Immature natural killer cell (primary cell): ENCODE measurements around the gene STK32B. TPM values are rescaled to one million over a fixed set of nuclear protein-coding genes. Genes with fewer than 3 reads are reported as not detected.

ENCODE experiments used
- DNase-seq, 3 donors: peaks; one replicate each; pipeline ENCODE4 v3.0.0; 2022; ENCODE audit warnings: mixed read lengths in 1 of 3
- H3K27ac Mint-ChIP-seq, 6 donors: one replicate each; pipeline ENCODE4 v1.8.0; 2020; ENCODE audit warnings: mixed read lengths in 6 of 6, mild to moderate bottlenecking in 5 of 6, inconsistent platforms in 4 of 6, moderate library complexity in 3 of 6
- H3K27me3 Mint-ChIP-seq, 3 donors: one replicate each; pipeline ENCODE4 v1.8.0; 2020 to 2021; ENCODE audit warnings: low read depth in 3 of 3, mild to moderate bottlenecking in 3 of 3, mixed read lengths in 3 of 3, moderate library complexity in 3 of 3, inconsistent platforms in 1 of 3
- H3K36me3 Mint-ChIP-seq, 3 donors: one replicate each; pipeline ENCODE4 v1.8.0; 2020; ENCODE audit warnings: mixed read lengths in 3 of 3, inconsistent platforms in 2 of 3, mild to moderate bottlenecking in 2 of 3
- H3K4me1 Mint-ChIP-seq, 2 donors: one replicate each; pipeline ENCODE4 v1.8.0; 2020; ENCODE audit warnings: inconsistent platforms in 2 of 2, mild to moderate bottlenecking in 2 of 2, mixed read lengths in 2 of 2, moderate library complexity in 1 of 2
- H3K4me3 Mint-ChIP-seq, 5 donors: one replicate each; pipeline ENCODE4 v1.8.0; 2020; ENCODE audit warnings: mild to moderate bottlenecking in 5 of 5, mixed read lengths in 5 of 5, inconsistent platforms in 3 of 5, moderate library complexity in 3 of 5
- H3K9me3 Mint-ChIP-seq, 6 donors: one replicate each; pipeline ENCODE4 v1.8.0; 2020; ENCODE audit warnings: mild to moderate bottlenecking in 6 of 6, mixed read lengths in 6 of 6, inconsistent platforms in 4 of 6, moderate library complexity in 3 of 6
- polyA plus RNA-seq, 3 donors: library from polyadenylated mRNA; unstranded; fragments of 300-500 nt; fragmentation: Illumina TruSeq; gene quantifications; one replicate each; pipeline ENCODE4 v1.2.3, GENCODE V29; 2021

The STK32B gene
- polyA plus RNA-seq, 3 donors from 2014 or later = not detected

- no peaks in the 10 kb centered on the region for H3K4me1 Mint-ChIP-seq
- H3K9me3 Mint-ChIP-seq = no peaks in the 10 kb centered on the region
- H3K4me3 Mint-ChIP-seq = no peak overlapping the region
- no peak for DNase-seq
- peaks cover 0 to 6% (median 2%) of the 10 kb centered on the region in 3 donors for H3K27me3 Mint-ChIP-seq
- no peaks in the 10 kb centered on the region for H3K36me3 Mint-ChIP-seq
- H3K27ac Mint-ChIP-seq = no peak overlapping the region
Observed at GRCh38 chr4:5458676-5459075, 407.4 kb downstream of the STK32B start.

- Mint-ChIP-seq H3K27ac (no peak overlapping the region), H3K36me3 (no peaks in the 10 kb centered on the region), H3K4me3 (no peak overlapping the region), H3K4me1 (no peaks in the 10 kb centered on the region), H3K9me3 (no peaks in the 10 kb centered on the region), H3K27me3 (peaks cover 0 to 6% (median 2%) of the 10 kb centered on the region in 3 donors)
- no peak for DNase-seq
Observed at GRCh38 chr4:5459236-5459635, 408.0 kb downstream of the STK32B start.

GRCh38 chr4:5460106-5460801, 409.0 kb downstream of the STK32B start:
- H3K9me3 Mint-ChIP-seq = peaks cover 0 to 2% (median 0%) of the 10 kb centered on the region in 6 donors
- no peak overlapping the region for H3K4me3 Mint-ChIP-seq
- no peaks in the 10 kb centered on the region for H3K36me3 Mint-ChIP-seq
- no peaks in the 10 kb centered on the region for H3K4me1 Mint-ChIP-seq
- DNase-seq = no peak
- H3K27me3 Mint-ChIP-seq = peaks cover 0 to 6% (median 2%) of the 10 kb centered on the region in 3 donors
- H3K27ac Mint-ChIP-seq = no peak overlapping the region

GRCh38 chr4:5461477-5461876, 410.2 kb downstream of the STK32B start:
- DNase-seq = no peak
- no peak overlapping the region for H3K27ac Mint-ChIP-seq
- no peak overlapping the region for H3K4me3 Mint-ChIP-seq
- no peaks in the 10 kb centered on the region for H3K36me3 Mint-ChIP-seq
- H3K4me1 Mint-ChIP-seq = no peaks in the 10 kb centered on the region
- peaks cover 0 to 2% (median 0%) of the 10 kb centered on the region in 6 donors for H3K9me3 Mint-ChIP-seq
- H3K27me3 Mint-ChIP-seq = peaks cover 0 to 6% (median 2%) of the 10 kb centered on the region in 3 donors

GRCh38 chr4:5462254-5462835, 411.1 kb downstream of the STK32B start:
- Mint-ChIP-seq H3K36me3 (no peaks in the 10 kb centered on the region), H3K27ac (no peak overlapping the region), H3K9me3 (peaks cover 0 to 2% (median 0%) of the 10 kb centered on the region in 6 donors), H3K4me1 (no peaks in the 10 kb centered on the region), H3K4me3 (no peak overlapping the region), H3K27me3 (peaks cover 0 to 5% (median 2%) of the 10 kb centered on the region in 3 donors)
- DNase-seq = no peak

GRCh38 chr4:5462896-5463295, 411.6 kb downstream of the STK32B start:
- no peak for DNase-seq
- Mint-ChIP-seq H3K36me3 (no peaks in the 10 kb centered on the region), H3K4me3 (no peak overlapping the region), H3K4me1 (no peaks in the 10 kb centered on the region), H3K27ac (no peak overlapping the region), H3K9me3 (peaks cover 0 to 2% (median 0%) of the 10 kb centered on the region in 6 donors), H3K27me3 (peaks cover 0 to 5% (median 2%) of the 10 kb centered on the region in 3 donors)

- Mint-ChIP-seq H3K4me3 (no peak overlapping the region), H3K9me3 (peaks cover 0 to 2% (median 0%) of the 10 kb centered on the region in 6 donors), H3K36me3 (no peaks in the 10 kb centered on the region), H3K4me1 (no peaks in the 10 kb centered on the region), H3K27me3 (peaks cover 0 to 5% (median 0%) of the 10 kb centered on the region in 3 donors), H3K27ac (no peak overlapping the region)
- no peak for DNase-seq
Observed at GRCh38 chr4:5463361-5463760, 412.1 kb downstream of the STK32B start.

- no peaks in the 10 kb centered on the region for H3K4me1 Mint-ChIP-seq
- H3K27me3 Mint-ChIP-seq = peaks cover 0 to 5% (median 2%) of the 10 kb centered on the region in 3 donors
- no peak for DNase-seq
- H3K9me3 Mint-ChIP-seq = peaks cover 0 to 2% (median 0%) of the 10 kb centered on the region in 6 donors
- H3K4me3 Mint-ChIP-seq = no peak overlapping the region
- H3K27ac Mint-ChIP-seq = no peak overlapping the region
- H3K36me3 Mint-ChIP-seq = no peaks in the 10 kb centered on the region
Observed at GRCh38 chr4:5463936-5464650, 412.8 kb downstream of the STK32B start.

- DNase-seq = no peak
- Mint-ChIP-seq H3K36me3 (no peaks in the 10 kb centered on the region), H3K4me3 (no peak overlapping the region), H3K27me3 (peaks cover 0 to 7% (median 4%) of the 10 kb centered on the region in 3 donors), H3K4me1 (no peaks in the 10 kb centered on the region), H3K27ac (no peak overlapping the region), H3K9me3 (peaks cover 0 to 2% (median 0%) of the 10 kb centered on the region in 6 donors)
Observed at GRCh38 chr4:5465529-5465928, 414.2 kb downstream of the STK32B start.

- peaks cover 0 to 10% (median 4%) of the 10 kb centered on the region in 3 donors for H3K27me3 Mint-ChIP-seq
- no peaks in the 10 kb centered on the region for H3K4me1 Mint-ChIP-seq
- no peak overlapping the region for H3K4me3 Mint-ChIP-seq
- no peak for DNase-seq
- H3K36me3 Mint-ChIP-seq = no peaks in the 10 kb centered on the region
- H3K9me3 Mint-ChIP-seq = peaks cover 0 to 2% (median 0%) of the 10 kb centered on the region in 6 donors
- H3K27ac Mint-ChIP-seq = no peak overlapping the region
Observed at GRCh38 chr4:5465956-5466355, 414.7 kb downstream of the STK32B start.

GRCh38 chr4:5467111-5467510, 415.8 kb downstream of the STK32B start:
- Mint-ChIP-seq H3K4me3 (no peak overlapping the region), H3K36me3 (no peaks in the 10 kb centered on the region), H3K9me3 (peaks cover 0 to 2% (median 0%) of the 10 kb centered on the region in 6 donors), H3K27me3 (peaks cover 0 to 8% (median 4%) of the 10 kb centered on the region in 3 donors), H3K4me1 (no peaks in the 10 kb centered on the region), H3K27ac (no peak overlapping the region)
- DNase-seq = no peak

GRCh38 chr4:5469151-5469775, 418.0 kb downstream of the STK32B start:
- H3K36me3 Mint-ChIP-seq = no peaks in the 10 kb centered on the region
- DNase-seq = no peak
- peaks cover 0 to 6% (median 4%) of the 10 kb centered on the region in 3 donors for H3K27me3 Mint-ChIP-seq
- no peak overlapping the region for H3K27ac Mint-ChIP-seq
- H3K4me1 Mint-ChIP-seq = no peaks in the 10 kb centered on the region
- no peak overlapping the region for H3K4me3 Mint-ChIP-seq
- peaks cover 0 to 2% (median 0%) of the 10 kb centered on the region in 6 donors for H3K9me3 Mint-ChIP-seq

- H3K9me3 Mint-ChIP-seq = no peaks in the 10 kb centered on the region
- DNase-seq = no peak
- no peaks in the 10 kb centered on the region for H3K36me3 Mint-ChIP-seq
- no peaks in the 10 kb centered on the region for H3K4me1 Mint-ChIP-seq
- no peak overlapping the region for H3K27ac Mint-ChIP-seq
- peaks cover 0 to 6% (median 4%) of the 10 kb centered on the region in 3 donors for H3K27me3 Mint-ChIP-seq
- H3K4me3 Mint-ChIP-seq = no peak overlapping the region
Observed at GRCh38 chr4:5469861-5470260, 418.6 kb downstream of the STK32B start.
